HG02884 (cell line): ENCODE measurements around the gene COA1.
A peak's percentile ranks its signal among the peaks of the same experiment; 100 is the strongest.
"Not testable (repeated sequence)": the region's sequence is repeated elsewhere in the genome, so short reads cannot be mapped to it uniquely, and the experiment has no call there.

ENCODE experiments used
- ATAC-seq: cut with Tn5 transposase; IDR thresholded peaks from one replicate; pipeline ENCODE4 v1.9.1; 2021; ENCODE audit warnings: mild to moderate bottlenecking, moderate library complexity; ENCODE audit not compliant: unreplicated experiment

Gene COA1

GRCh38 chr7:43609097-43609496 lies 120.2 kb downstream of the COA1 start:
- no peak for ATAC-seq

- ATAC-seq, result no peak
Observed at GRCh38 chr7:43604251-43604650, 125.1 kb downstream of the COA1 start.

GRCh38 chr7:43602256-43602655 lies 127.1 kb downstream of the COA1 start:
- no peak for ATAC-seq

DNA sequence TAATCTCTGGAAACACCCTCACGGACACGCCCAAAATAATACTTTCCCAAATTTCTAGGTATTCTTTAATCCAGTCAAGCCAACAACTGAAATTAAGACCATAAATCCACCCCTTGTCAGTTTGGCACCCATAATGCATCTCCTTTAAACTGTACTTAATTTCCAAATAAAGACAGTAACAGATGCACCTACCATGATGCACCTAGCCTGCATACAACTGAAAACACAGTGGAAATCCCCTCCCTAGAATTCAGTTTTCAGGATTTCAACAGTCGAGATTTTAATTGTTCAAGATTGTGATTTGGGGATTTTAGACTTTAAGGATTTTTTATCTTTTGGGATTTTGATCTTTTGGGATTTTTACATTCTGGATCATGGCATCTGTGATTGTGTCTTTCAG lies 129.3 kb downstream of the COA1 start:
- no peak for ATAC-seq

DNA sequence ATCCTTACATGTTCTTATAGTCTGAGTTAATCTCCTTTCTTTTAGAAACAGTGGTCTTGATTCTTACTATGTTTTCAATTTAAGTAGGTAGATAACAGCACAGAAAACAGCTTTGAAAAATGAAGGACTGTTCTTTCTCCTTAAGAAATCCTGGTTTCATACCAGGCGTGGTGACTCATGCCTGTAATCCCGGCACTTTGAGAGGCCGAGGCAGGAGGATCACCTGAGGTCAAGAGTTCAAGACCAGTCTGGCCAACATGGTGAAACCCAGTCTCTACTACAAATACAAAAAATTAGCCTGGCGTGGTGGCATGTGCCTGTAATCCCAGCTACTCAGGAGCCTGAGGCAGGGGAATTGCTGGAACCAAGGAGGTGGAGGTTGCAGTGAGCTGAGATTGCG lies 132.9 kb downstream of the COA1 start:
- ATAC-seq, result not testable (repeated sequence)

DNA sequence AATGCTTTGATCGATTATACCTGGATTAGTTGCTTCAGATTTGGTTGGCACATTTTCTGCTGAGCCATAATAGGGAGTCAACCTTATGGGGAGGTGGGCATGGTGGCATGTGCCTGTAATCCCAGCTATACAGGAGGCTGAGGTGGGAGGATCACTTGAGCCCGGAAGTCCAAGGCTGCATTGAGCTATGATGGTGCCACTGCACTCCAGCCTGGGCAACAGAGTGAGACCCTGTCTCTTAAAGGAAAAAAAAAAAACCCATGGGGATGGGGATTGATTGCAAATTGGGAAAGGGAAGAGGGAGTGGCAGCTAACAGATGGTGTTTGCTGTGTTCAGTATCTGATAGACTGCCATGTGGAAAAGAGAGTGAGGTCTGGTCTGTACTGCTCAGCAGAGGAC lies 135.3 kb downstream of the COA1 start:
- no peak for ATAC-seq

DNA sequence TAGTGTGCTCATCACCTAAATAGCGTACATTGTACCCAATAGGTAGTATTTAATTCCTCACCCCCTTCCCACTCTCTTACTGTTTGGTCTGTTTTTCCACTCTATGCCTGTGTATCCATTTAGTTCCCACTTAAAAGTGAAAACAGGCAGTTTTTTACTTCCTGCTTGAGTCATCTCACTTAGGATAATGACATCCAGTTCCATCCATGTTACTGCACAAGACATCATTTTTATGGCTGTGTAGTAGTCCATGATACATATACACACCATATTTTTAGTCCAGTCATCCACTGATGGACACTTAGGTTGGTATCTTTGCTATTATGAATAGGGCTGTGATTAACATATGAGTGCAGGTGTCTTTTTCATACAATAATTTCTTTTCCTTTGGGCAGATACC lies 136.3 kb downstream of the COA1 start:
- ATAC-seq, result no peak

- no peak for ATAC-seq
Observed at GRCh38 chr7:43592326-43592725, 137.0 kb downstream of the COA1 start.

GRCh38 chr7:43591558-43592180 lies 137.7 kb downstream of the COA1 start:
- peak; percentile 27 for ATAC-seq

DNA sequence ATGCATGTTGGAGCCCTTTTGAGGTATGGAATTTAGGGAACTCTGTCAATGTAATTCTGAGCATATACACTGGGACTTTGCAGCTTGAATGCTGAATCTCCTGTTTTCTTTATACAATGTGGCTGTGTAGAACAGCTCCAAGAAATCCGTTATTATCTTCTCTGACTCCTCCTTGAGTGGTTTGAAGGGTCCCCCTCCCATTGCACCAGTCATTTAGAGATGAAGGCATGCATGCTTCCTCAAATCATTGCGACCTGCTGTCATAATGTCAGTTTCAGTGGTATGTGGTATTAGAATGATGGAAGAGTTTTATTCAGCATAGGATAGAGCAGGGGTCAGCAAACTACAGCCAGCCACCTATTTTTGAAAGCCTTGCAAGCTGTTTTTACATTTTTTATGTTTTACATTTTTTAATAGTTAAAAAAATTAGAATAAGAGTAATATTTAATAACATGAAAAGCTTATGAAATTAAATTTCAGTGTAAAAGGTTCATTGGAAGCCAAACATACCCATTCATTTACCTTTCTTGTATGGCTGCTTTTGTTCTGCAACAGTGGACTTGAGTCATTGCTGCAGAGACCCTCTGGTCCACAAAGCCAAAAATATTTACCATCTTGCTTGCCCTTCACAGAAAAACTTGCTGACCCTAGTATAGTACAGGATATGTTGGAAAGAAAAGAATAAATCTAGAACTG lies 138.3 kb downstream of the COA1 start:
- peak; percentile 73 for ATAC-seq

GRCh38 chr7:43589728-43590127 lies 139.6 kb downstream of the COA1 start:
- no peak for ATAC-seq
